GM13976 (cell line): ENCODE results near the gene KLRF1.

Source experiments
- DNase-seq: peaks from one replicate; pipeline ENCODE4 v3.0.0; 2012; ENCODE audit warnings: low spot score
- CTCF ChIP-seq: IDR thresholded peaks from 2 replicates; pipeline ENCODE4 v1.5.1; 2012; ENCODE audit warnings: borderline replicate concordance, mild to moderate bottlenecking; ENCODE audit not compliant: insufficient read depth; ENCODE audit errors: extremely low read depth, missing control alignments, control extremely low read depth
- in situ Hi-C: fragments of 300-500 bp; cut with MboI; formaldehyde crosslinking; loops from one replicate; pipeline ENCODE4 v1.12.0; 2022; ENCODE audit warnings: low sequenced_read_pairs, mixed read lengths, inconsistent platforms; ENCODE audit not compliant: unreplicated experiment

Gene KLRF1

GRCh38 chr12:9806714-9807113 is 20.6 kb upstream of the KLRF1 start:
- in situ Hi-C loops = loop anchor here (25.0 kb wide), 1 partner anchor 331 kb away; the partner anchor contains the start of gene CLEC7A
- no peak for DNase-seq
- no peak for TF ChIP-seq CTCF

GRCh38 chr12:9808504-9808903 is 18.8 kb upstream of the KLRF1 start:
- in situ Hi-C loops = loop anchor here (25.0 kb wide), 1 partner anchor 329 kb away; the partner anchor contains the start of gene CLEC7A
- TF ChIP-seq CTCF = no peak
- DNase-seq = no peak

GRCh38 chr12:9809338-9809737 is 17.9 kb upstream of the KLRF1 start:
- TF ChIP-seq CTCF = no peak
- in situ Hi-C loops = loop anchor here (25.0 kb wide), 1 partner anchor 328 kb away; the partner anchor contains the start of gene CLEC7A
- no peak for DNase-seq

GRCh38 chr12:9809866-9810265 is 17.4 kb upstream of the KLRF1 start:
- TF ChIP-seq CTCF = no peak
- in situ Hi-C loops = loop anchor here (10.0 to 25.0 kb wide), 2 partner anchors 115 to 327 kb away; partner anchors contain the start of gene CLEC7A
- no peak for DNase-seq

GRCh38 chr12:9810671-9811070 is 16.6 kb upstream of the KLRF1 start:
- no peak for TF ChIP-seq CTCF
- in situ Hi-C loops = loop anchor here (10.0 to 25.0 kb wide), 2 partner anchors 114 to 327 kb away; partner anchors contain the start of gene CLEC7A

GRCh38 chr12:9811621-9812020 is 15.7 kb upstream of the KLRF1 start:
- in situ Hi-C loops = loop anchor here (10.0 to 25.0 kb wide), 2 partner anchors 113 to 326 kb away; partner anchors contain the start of gene CLEC7A

More at GRCh38 chr12:9810671-9811070, 16.6 kb upstream of the KLRF1 start:
- no peak for DNase-seq

More at GRCh38 chr12:9811621-9812020, 15.7 kb upstream of the KLRF1 start:
- DNase-seq = no peak
- no peak for TF ChIP-seq CTCF
